ENCODE measurements around the gene ADSS1. TPM values are rescaled to one million over a fixed set of nuclear protein-coding genes. Genes with fewer than 3 reads are reported as not detected.

The ADSS1 gene
- total RNA-seq, 1 experiment from 2014 or later, result 10.0 TPM

- TF ChIP-seq ZNF281 (CRISPR knock-in tag; IDR thresholded peaks at IDR 0.05) (no peak), STAT6 (CRISPR knock-in tag; conservative IDR thresholded peaks at IDR 0.05; ENCODE audit: low read depth) (no peak)
These were observed 20.8 kb upstream of the ADSS1 start (continued) for GRCh38 chr14:104703269-104703668.

- ATAC-seq (no peak), DNase-seq (ENCODE audit: low spot score) (no peak)
- Mint-ChIP-seq H3K27me3 (ENCODE audit: low read depth) (no peaks in the 10 kb centered on the region), H3K4me3 (no peak overlapping the region), H3K36me3 (peaks cover 23% of the 10 kb centered on the region), H3K9me3 (peaks cover 8% of the 10 kb centered on the region), H3K4me1 (peaks cover 8% of the 10 kb centered on the region), H3K27ac (no peak overlapping the region)
- ChIA-PET CTCF (no interaction called here), POLR2A (no interaction called here)
- TF ChIP-seq FOXJ3 (CRISPR knock-in tag; IDR thresholded peaks at IDR 0.05; ENCODE audit: borderline replicate concordance) (no peak), CDX4 (CRISPR knock-in tag; IDR thresholded peaks at IDR 0.05; ENCODE audit: borderline replicate concordance) (no peak), ZMAT4 (CRISPR knock-in tag; IDR thresholded peaks at IDR 0.05) (no peak), RORB (CRISPR knock-in tag; IDR thresholded peaks at IDR 0.05) (no peak), NR2C2 (CRISPR knock-in tag; IDR thresholded peaks at IDR 0.05) (no peak), NR3C1 (CRISPR knock-in tag; conservative IDR thresholded peaks at IDR 0.05; ENCODE audit: low read depth) (no peak), TP53 (CRISPR knock-in tag; IDR thresholded peaks at IDR 0.05) (no peak), SMAD3 (CRISPR knock-in tag; IDR thresholded peaks at IDR 0.05; ENCODE audit: borderline replicate concordance) (no peak), ZNF317 (CRISPR knock-in tag; IDR thresholded peaks at IDR 0.05; ENCODE audit: borderline replicate concordance, low read depth) (no peak), ZNF219 (CRISPR knock-in tag; IDR thresholded peaks at IDR 0.05; ENCODE audit: borderline replicate concordance) (no peak), E2F4 (CRISPR knock-in tag; IDR thresholded peaks at IDR 0.05; ENCODE audit: borderline replicate concordance, low read depth) (no peak), ZNF532 (CRISPR knock-in tag; IDR thresholded peaks at IDR 0.05; ENCODE audit: borderline replicate concordance) (no peak), ZNF425 (CRISPR knock-in tag; conservative IDR thresholded peaks at IDR 0.05) (no peak), MLX (CRISPR knock-in tag; IDR thresholded peaks at IDR 0.05) (no peak), E2F1 (CRISPR knock-in tag; IDR thresholded peaks at IDR 0.05) (no peak), ZNF396 (CRISPR knock-in tag; IDR thresholded peaks at IDR 0.05; ENCODE audit: borderline replicate concordance) (no peak), EMX1 (CRISPR knock-in tag; IDR thresholded peaks at IDR 0.05) (no peak)
These were observed 19.8 kb upstream of the ADSS1 start for GRCh38 chr14:104704252-104704651.
